ENCODE measurements around the gene TMEM89. TPM values are rescaled to one million over a fixed set of nuclear protein-coding genes. Genes with fewer than 3 reads are reported as not detected.

The TMEM89 gene
- total and polyA plus RNA-seq, 2 of the 13 experiments (the other 11 are each of a cell fraction or from before 2014, with no cell fraction given), result 0.31 to 0.59 TPM

GRCh38 chr3:48591886-48592518 lies 29.6 kb downstream of the TMEM89 start:
- Histone ChIP-seq H3K36me3 (replicated peaks in 1 of 2; ENCODE audit: control insufficient read depth in 1 of 2, insufficient read depth in 2 of 2, low read length in 2 of 2) (no peaks in the 10 kb centered on the region; a peak in 1 of 5 replicates), H3K27ac (ENCODE audit: extremely low read length, insufficient read depth, low read length) (no peak overlapping the region), H3K27me3 (ENCODE audit: control insufficient read depth in 1 of 2, insufficient read depth in 2 of 2, low read length in 2 of 2) (0 out of 5 replicates have a peak, but pooled peaks cover 0 to 4% of the 10 kb centered on the region in 2 experiments), H2AFZ (ENCODE audit: low read length) (no peak overlapping the region), H3K9ac (ENCODE audit: insufficient read depth, low read depth, low read length) (no peak overlapping the region), H3K4me3 (replicated peaks in 1 of 3; ENCODE audit: insufficient read depth in 1 of 3, low read depth in 2 of 3, low read length in 3 of 3) (no peak overlapping the region), H4K20me1 (ENCODE audit: insufficient read depth, low read length) (no peaks in the 10 kb centered on the region), H3K9me3 (ENCODE audit: low read length) (no peaks in the 10 kb centered on the region), H3K79me2 (ENCODE audit: insufficient read depth, low read length) (no peaks in the 10 kb centered on the region), H3K4me2 (ENCODE audit: low read depth, low read length) (no peak overlapping the region), H3K4me1 (ENCODE audit: insufficient read depth, low read length) (peaks cover 33% of the 10 kb centered on the region)
- in situ Hi-C loops (cut with HindIII; ENCODE audit: extremely low pct_ligation_motif_present, low pct_unique_long_range_greater_than_20kb) (no loop called here), intact Hi-C loops (cut with micrococcal nuclease; ENCODE audit: unreplicated experiment) (no loop called here)
- no TSS peak for BruUV-seq (replicated peaks)
- ATAC-seq (no peak), FAIRE-seq (no peak), DNase-seq (ENCODE audit: low spot score) (no peak)
- no peak for TF ChIP-seq KLF9 (CRISPR knock-in tag; IDR thresholded peaks at IDR 0.05; ENCODE audit: low read depth)
- no peak for TF ChIP-seq TBX3 (IDR thresholded peaks at IDR 0.05; ENCODE audit: borderline replicate concordance)
- TF ChIP-seq, protein P1, sequence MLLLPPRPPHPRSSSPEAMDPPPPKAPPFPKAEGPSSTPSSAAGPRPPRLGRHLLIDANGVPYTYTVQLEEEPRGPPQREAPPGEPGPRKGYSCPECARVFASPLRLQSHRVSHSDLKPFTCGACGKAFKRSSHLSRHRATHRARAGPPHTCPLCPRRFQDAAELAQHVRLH (CRISPR knock-in tag; IDR thresholded peaks at IDR 0.05; ENCODE audit: borderline replicate concordance, low read depth), result no peak
- no peak for TF ChIP-seq KDM3A (CRISPR knock-in tag; IDR thresholded peaks at IDR 0.05; ENCODE audit: low read depth)
- ChIA-PET CTCF (ENCODE audit: low intra/inter-chr PET ratio, low total read pairs) (no interaction called here), POLR2A (no interaction called here)
- WGBS (ENCODE audit: low lambda C conversion rate), result 85% methylated on average over 14 of the region's 22 CpGs

GRCh38 chr3:48591436-48591835 lies 30.1 kb downstream of the TMEM89 start:
- in situ Hi-C loops (cut with HindIII; ENCODE audit: extremely low pct_ligation_motif_present, low pct_unique_long_range_greater_than_20kb), result no loop called here
- H3K9ac ChIP-seq (ENCODE audit: insufficient read depth, low read depth, low read length), result no peak overlapping the region
- no TSS peak for BruUV-seq (replicated peaks)
- ChIA-PET POLR2A (no interaction called here), CTCF (ENCODE audit: low intra/inter-chr PET ratio, low total read pairs) (no interaction called here)
- H4K20me1 ChIP-seq (ENCODE audit: insufficient read depth, low read length), result no peaks in the 10 kb centered on the region
- no peaks in the 10 kb centered on the region; a peak in 1 of 5 replicates for H3K36me3 ChIP-seq (replicated peaks in 1 of 2; ENCODE audit: control insufficient read depth in 1 of 2, insufficient read depth in 2 of 2, low read length in 2 of 2)
- no peak overlapping the region for H3K27ac ChIP-seq (ENCODE audit: extremely low read length, insufficient read depth, low read length)
- no peaks in the 10 kb centered on the region for H3K79me2 ChIP-seq (ENCODE audit: insufficient read depth, low read length)
- H3K4me1 ChIP-seq (ENCODE audit: insufficient read depth, low read length), result peaks cover 32% of the 10 kb centered on the region
- no peak overlapping the region for H2AFZ ChIP-seq (ENCODE audit: low read length)
- no peak overlapping the region for H3K4me3 ChIP-seq (replicated peaks in 1 of 3; ENCODE audit: insufficient read depth in 1 of 3, low read depth in 2 of 3, low read length in 3 of 3)
- 0 out of 5 replicates have a peak, but pooled peaks cover 0 to 4% of the 10 kb centered on the region in 2 experiments for H3K27me3 ChIP-seq (ENCODE audit: control insufficient read depth in 1 of 2, insufficient read depth in 2 of 2, low read length in 2 of 2)
- intact Hi-C loops (cut with micrococcal nuclease; ENCODE audit: unreplicated experiment), result no loop called here
- DNase-seq (ENCODE audit: low spot score) (no peak), ATAC-seq (no peak), FAIRE-seq (no peak)
- no peak overlapping the region for H3K4me2 ChIP-seq (ENCODE audit: low read depth, low read length)
- H3K9me3 ChIP-seq (ENCODE audit: low read length), result no peaks in the 10 kb centered on the region
- WGBS (ENCODE audit: low lambda C conversion rate), result 94% methylated on average over 8 of the region's 14 CpGs
- TF ChIP-seq ZNF672 (CRISPR knock-in tag; IDR thresholded peaks at IDR 0.05) (no peak), ZNF251 (CRISPR knock-in tag; IDR thresholded peaks at IDR 0.05) (no peak), KDM4B (CRISPR knock-in tag; IDR thresholded peaks at IDR 0.05) (no peak), POGK (CRISPR knock-in tag; conservative IDR thresholded peaks at IDR 0.05) (no peak), NR2F2 (IDR thresholded peaks at IDR 0.05; ENCODE audit: borderline replicate concordance, low read depth) (no peak), ZSCAN20 (CRISPR knock-in tag; IDR thresholded peaks at IDR 0.05; ENCODE audit: borderline replicate concordance) (no peak)
- TF ChIP-seq, protein P2, sequence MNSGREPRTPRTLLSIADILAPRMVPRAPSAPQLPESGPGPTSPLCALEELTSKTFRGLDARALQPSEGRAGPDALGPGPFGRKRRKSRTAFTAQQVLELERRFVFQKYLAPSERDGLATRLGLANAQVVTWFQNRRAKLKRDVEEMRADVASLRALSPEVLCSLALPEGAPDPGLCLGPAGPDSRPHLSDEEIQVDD (CRISPR knock-in tag; IDR thresholded peaks at IDR 0.05; ENCODE audit: borderline replicate concordance), result no peak
